Mesothelial cell of epicardium (in vitro differentiated cells): ENCODE measurements around the gene NOXA1. TPM values are rescaled to one million over a fixed set of nuclear protein-coding genes. Genes with fewer than 3 reads are reported as not detected.
"Not testable (repeated sequence)": the region's sequence is repeated elsewhere in the genome, so short reads cannot be mapped to it uniquely, and the experiment has no call there.

Experiments
- DNase-seq, 2 experiments: peaks; one replicate each; pipeline ENCODE4 v3.0.0; 2021; ENCODE audit warnings: low spot score in 2 of 2; ENCODE audit not compliant: unreplicated experiment in 2 of 2
- H3K27ac Mint-ChIP-seq: 2 replicates; pipeline ENCODE4 v1.8.0; 2021; ENCODE audit warnings: mixed read lengths
- H3K27me3 Mint-ChIP-seq: 2 replicates; pipeline ENCODE4 v1.8.0; 2021; ENCODE audit warnings: low read depth, mixed read lengths
- H3K36me3 Mint-ChIP-seq: 2 replicates; pipeline ENCODE4 v1.8.0; 2021; ENCODE audit warnings: mixed read lengths
- H3K4me1 Mint-ChIP-seq: 2 replicates; pipeline ENCODE4 v1.8.0; 2021; ENCODE audit warnings: mixed read lengths
- H3K4me3 Mint-ChIP-seq: 2 replicates; pipeline ENCODE4 v1.8.0; 2021; ENCODE audit warnings: mild to moderate bottlenecking, moderate library complexity, mixed read lengths
- H3K9me3 Mint-ChIP-seq: 2 replicates; pipeline ENCODE4 v1.8.0; 2021; ENCODE audit warnings: mixed read lengths
- CTCF ChIP-seq: fragments of 200-600 bp; sonication (generic); IDR thresholded peaks from one replicate; pipeline ENCODE4 v1.5.0; 2021; ENCODE audit warnings: antibody characterized with exemption; ENCODE audit not compliant: unreplicated experiment
- total RNA-seq: library from RNA; stranded (reverse); gene quantifications from 3 replicates; pipeline ENCODE4 v1.2.1, GENCODE V29; 2021

NOXA1 gene
- total RNA-seq, 1 donor from 2014 or later, result 22.1 TPM

- Mint-ChIP-seq H3K4me3 (no peak overlapping the region), H3K27me3 (no peaks in the 10 kb centered on the region), H3K4me1 (no peaks in the 10 kb centered on the region), H3K9me3 (no peaks in the 10 kb centered on the region), H3K36me3 (peaks cover 4% of the 10 kb centered on the region), H3K27ac (no peak overlapping the region)
- TF ChIP-seq CTCF, result no peak
- DNase-seq, result no peak
These were observed 40.0 kb upstream of the NOXA1 start for GRCh38 chr9:137383081-137383783.

- H3K27ac Mint-ChIP-seq, result no peak overlapping the region
- H3K4me1 Mint-ChIP-seq, result no peaks in the 10 kb centered on the region
- H3K27me3 Mint-ChIP-seq, result no peaks in the 10 kb centered on the region
- DNase-seq, result no peak
- TF ChIP-seq CTCF, result no peak
- no peak overlapping the region for H3K4me3 Mint-ChIP-seq
- no peaks in the 10 kb centered on the region for H3K36me3 Mint-ChIP-seq
- H3K9me3 Mint-ChIP-seq, result no peaks in the 10 kb centered on the region
These were observed 39.1 kb upstream of the NOXA1 start for GRCh38 chr9:137383784-137384756.

GRCh38 chr9:137385061-137385655, 38.0 kb upstream of the NOXA1 start:
- Mint-ChIP-seq H3K36me3 (peaks cover 2% of the 10 kb centered on the region), H3K4me1 (no peaks in the 10 kb centered on the region), H3K9me3 (no peaks in the 10 kb centered on the region), H3K4me3 (no peak overlapping the region), H3K27me3 (no peaks in the 10 kb centered on the region), H3K27ac (no peak overlapping the region)
- no peak for DNase-seq
- no peak for TF ChIP-seq CTCF

- DNase-seq, H3K9me3 Mint-ChIP-seq, H3K4me3 Mint-ChIP-seq, H3K4me1 Mint-ChIP-seq, H3K36me3 Mint-ChIP-seq, H3K27ac Mint-ChIP-seq, H3K27me3 Mint-ChIP-seq: not testable (repeated sequence)
These were observed 36.6 kb upstream of the NOXA1 start for GRCh38 chr9:137386507-137387113.

GRCh38 chr9:137387114-137387890, 35.9 kb upstream of the NOXA1 start:
- H3K27ac Mint-ChIP-seq, result no peak overlapping the region
- H3K4me1 Mint-ChIP-seq, result no peaks in the 10 kb centered on the region
- no peak for DNase-seq
- H3K9me3 Mint-ChIP-seq, result no peaks in the 10 kb centered on the region
- no peak for TF ChIP-seq CTCF
- no peaks in the 10 kb centered on the region for H3K27me3 Mint-ChIP-seq
- H3K4me3 Mint-ChIP-seq, result no peak overlapping the region
- peaks cover 6% of the 10 kb centered on the region for H3K36me3 Mint-ChIP-seq
